H9 (cell line): ENCODE results near the gene GNB1L. TPM values are rescaled to one million over a fixed set of nuclear protein-coding genes. Genes with fewer than 3 reads are reported as not detected.

Source experiments
- DNase-seq: peaks from one replicate; pipeline ENCODE4 v3.0.0-alpha.2; 2017
- H2AFZ ChIP-seq: one replicate; pipeline ENCODE4 v1.6.1; 2013; ENCODE audit warnings: mild to moderate bottlenecking, low read length, control low read depth, moderate library complexity
- H2AK5ac ChIP-seq: 2 replicates; pipeline ENCODE4 v1.6.1; 2013; ENCODE audit warnings: low read length, control low read depth, mixed read lengths; ENCODE audit not compliant: insufficient read length
- H2BK120ac ChIP-seq: one replicate; pipeline ENCODE4 v1.6.1; 2013; ENCODE audit warnings: low read depth, mild to moderate bottlenecking, low read length, control low read depth, inconsistent platforms; ENCODE audit not compliant: poor library complexity, severe bottlenecking
- H2BK12ac ChIP-seq: 2 replicates; pipeline ENCODE4 v1.6.1; 2013; ENCODE audit warnings: low read length, control low read depth, mixed read lengths, low read depth; ENCODE audit not compliant: insufficient read length
- H2BK15ac ChIP-seq: 2 replicates; pipeline ENCODE4 v1.6.1; 2013; ENCODE audit warnings: low read depth, low read length, control low read depth
- H2BK20ac ChIP-seq: one replicate; pipeline ENCODE4 v1.6.1; 2013; ENCODE audit warnings: low read depth, mild to moderate bottlenecking, low read length, control low read depth, inconsistent platforms; ENCODE audit not compliant: poor library complexity, severe bottlenecking
- H2BK5ac ChIP-seq: 2 replicates; pipeline ENCODE4 v1.6.1; 2013; ENCODE audit warnings: low read length, control low read depth, mixed read lengths; ENCODE audit not compliant: insufficient read length
- H3K14ac ChIP-seq: 2 replicates; pipeline ENCODE4 v1.6.1; 2013; ENCODE audit warnings: low read length, control low read depth; ENCODE audit not compliant: insufficient read depth
- H3K18ac ChIP-seq: 2 replicates; pipeline ENCODE4 v1.6.1; 2013; ENCODE audit warnings: low read depth, mild to moderate bottlenecking, mixed read lengths, low read length, control low read depth; ENCODE audit not compliant: insufficient read length
- H3K23ac ChIP-seq: 2 replicates; pipeline ENCODE4 v1.6.1; 2013; ENCODE audit warnings: low read length, control low read depth, mixed read lengths, low read depth; ENCODE audit not compliant: insufficient read length
- H3K23me2 ChIP-seq: 2 replicates; pipeline ENCODE4 v1.6.1; 2013; ENCODE audit warnings: low read depth, mild to moderate bottlenecking, mixed read lengths, low read length, control low read depth; ENCODE audit not compliant: insufficient read length, poor library complexity, severe bottlenecking
- H3K27ac ChIP-seq: 2 replicates; pipeline ENCODE4 v1.5.1; 2013; ENCODE audit warnings: low read length, control low read depth, mixed read lengths, low read depth; ENCODE audit not compliant: insufficient read length
- H3K27me3 ChIP-seq: 2 replicates; pipeline ENCODE4 v1.6.1; 2013; ENCODE audit warnings: low read length, control low read depth, inconsistent platforms; ENCODE audit not compliant: insufficient read depth
- H3K4ac ChIP-seq: 2 replicates; pipeline ENCODE4 v1.6.1; 2013; ENCODE audit warnings: low read depth, mild to moderate bottlenecking, control low read depth, inconsistent platforms, low read length, moderate library complexity
- H3K4me1 ChIP-seq: 2 replicates; pipeline ENCODE4 v1.6.1; 2013; ENCODE audit warnings: low read length, control low read depth, inconsistent platforms; ENCODE audit not compliant: insufficient read depth
- H3K4me2 ChIP-seq: 2 replicates; pipeline ENCODE4 v1.6.1; 2013; ENCODE audit warnings: low read length, control low read depth, mixed read lengths; ENCODE audit not compliant: insufficient read length, insufficient read depth
- H3K56ac ChIP-seq: 2 replicates; pipeline ENCODE4 v1.6.1; 2013; ENCODE audit warnings: low read depth, mild to moderate bottlenecking, mixed read lengths, low read length, control low read depth; ENCODE audit not compliant: insufficient read length
- H3K79me1 ChIP-seq: 2 replicates; pipeline ENCODE4 v1.6.1; 2013; ENCODE audit warnings: low read depth, mild to moderate bottlenecking, moderate library complexity, low read length, control low read depth, inconsistent platforms; ENCODE audit not compliant: insufficient read depth, poor library complexity, severe bottlenecking
- H3K79me2 ChIP-seq: 2 replicates; pipeline ENCODE4 v1.6.1; 2013; ENCODE audit warnings: low read length, control low read depth, inconsistent platforms; ENCODE audit not compliant: insufficient read depth
- H3K9ac ChIP-seq: 2 replicates; pipeline ENCODE4 v1.6.1; 2013; ENCODE audit warnings: low read length, control low read depth, mixed read lengths; ENCODE audit not compliant: insufficient read length; ENCODE audit errors: extremely low read depth
- H3K9me3 ChIP-seq: one replicate; pipeline ENCODE4 v1.6.1; 2013; ENCODE audit warnings: low read depth, low read length, inconsistent platforms; ENCODE audit not compliant: control insufficient read depth
- H3T11ph ChIP-seq: one replicate; pipeline ENCODE4 v1.6.1; 2013; ENCODE audit warnings: mild to moderate bottlenecking, low read length, control low read depth, inconsistent platforms
- H4K20me1 ChIP-seq: one replicate; pipeline ENCODE4 v1.6.1; 2013; ENCODE audit not compliant: control insufficient read depth, insufficient read length, insufficient read depth
- H4K5ac ChIP-seq: 2 replicates; pipeline ENCODE4 v1.6.1; 2013; ENCODE audit warnings: low read depth, mild to moderate bottlenecking, mixed read lengths, low read length, control low read depth; ENCODE audit not compliant: insufficient read length
- H4K8ac ChIP-seq: replicated peaks from 2 replicates; pipeline ENCODE4 v1.6.1; 2013; ENCODE audit warnings: low read length, control low read depth, mixed read lengths, low read depth; ENCODE audit not compliant: insufficient read length
- H4K91ac ChIP-seq: 2 replicates; pipeline ENCODE4 v1.6.1; 2013; ENCODE audit warnings: low read depth, mild to moderate bottlenecking, moderate library complexity, mixed read lengths, low read length, control low read depth; ENCODE audit not compliant: insufficient read length
- H3K27ac Mint-ChIP-seq, 3 experiments: 2 replicates in 2 of 3; 3 replicates in 1 of 3; pipeline ENCODE4 v1.8.0; 2020 to 2021; ENCODE audit warnings: mixed read lengths in 3 of 3, mild to moderate bottlenecking in 1 of 3, moderate library complexity in 1 of 3
- H3K27me3 Mint-ChIP-seq: 2 replicates; pipeline ENCODE4 v1.8.0; 2021; ENCODE audit warnings: low read depth, mild to moderate bottlenecking, moderate library complexity, mixed read lengths
- H3K36me3 Mint-ChIP-seq, 3 experiments: 2 replicates in 2 of 3; 3 replicates in 1 of 3; pipeline ENCODE4 v1.8.0; 2020 to 2021; ENCODE audit warnings: low read depth in 3 of 3, mixed read lengths in 3 of 3; ENCODE audit not compliant: insufficient read depth in 1 of 3
- H3K4me1 Mint-ChIP-seq, 2 experiments: 2 replicates each; pipeline ENCODE4 v1.8.0; 2020; ENCODE audit warnings: mixed read lengths in 2 of 2
- H3K4me3 Mint-ChIP-seq, 2 experiments: 2 replicates in 1 of 2; 3 replicates in 1 of 2; pipeline ENCODE4 v1.8.0; 2020 to 2021; ENCODE audit warnings: mild to moderate bottlenecking in 2 of 2, mixed read lengths in 2 of 2, moderate library complexity in 1 of 2
- H3K9me3 Mint-ChIP-seq, 2 experiments: 2 replicates in 1 of 2; 3 replicates in 1 of 2; pipeline ENCODE4 v1.8.0; 2020; ENCODE audit warnings: mild to moderate bottlenecking in 2 of 2, mixed read lengths in 2 of 2, moderate library complexity in 1 of 2
- WGBS: extraction: QIAGEN DNeasy Blood & Tissue Kit; methylation state at CpG from one replicate; pipeline ENCODE4 v1.1.7; 2013; ENCODE audit warnings: missing lambda C conversion rate, low lambda C conversion rate, mixed read lengths; ENCODE audit not compliant: insufficient read length; ENCODE audit errors: extremely low coverage; 5-methylcytosine and 5-hydroxymethylcytosine counted together
- total RNA-seq: library from RNA; stranded (reverse); gene quantifications from 2 replicates; pipeline ENCODE4 v1.2.1, GENCODE V29; 2021
- TF ChIP-seq, protein P1 (sequence below): fragments of 200-600 bp; sonication (generic); conservative IDR thresholded peaks from 3 replicates; pipeline ENCODE4 v1.8.0; 2021; ENCODE audit warnings: antibody characterized with exemption, mild to moderate bottlenecking

The GNB1L gene
- total RNA-seq, 1 experiment from 2014 or later = 22.4 TPM

DNA sequence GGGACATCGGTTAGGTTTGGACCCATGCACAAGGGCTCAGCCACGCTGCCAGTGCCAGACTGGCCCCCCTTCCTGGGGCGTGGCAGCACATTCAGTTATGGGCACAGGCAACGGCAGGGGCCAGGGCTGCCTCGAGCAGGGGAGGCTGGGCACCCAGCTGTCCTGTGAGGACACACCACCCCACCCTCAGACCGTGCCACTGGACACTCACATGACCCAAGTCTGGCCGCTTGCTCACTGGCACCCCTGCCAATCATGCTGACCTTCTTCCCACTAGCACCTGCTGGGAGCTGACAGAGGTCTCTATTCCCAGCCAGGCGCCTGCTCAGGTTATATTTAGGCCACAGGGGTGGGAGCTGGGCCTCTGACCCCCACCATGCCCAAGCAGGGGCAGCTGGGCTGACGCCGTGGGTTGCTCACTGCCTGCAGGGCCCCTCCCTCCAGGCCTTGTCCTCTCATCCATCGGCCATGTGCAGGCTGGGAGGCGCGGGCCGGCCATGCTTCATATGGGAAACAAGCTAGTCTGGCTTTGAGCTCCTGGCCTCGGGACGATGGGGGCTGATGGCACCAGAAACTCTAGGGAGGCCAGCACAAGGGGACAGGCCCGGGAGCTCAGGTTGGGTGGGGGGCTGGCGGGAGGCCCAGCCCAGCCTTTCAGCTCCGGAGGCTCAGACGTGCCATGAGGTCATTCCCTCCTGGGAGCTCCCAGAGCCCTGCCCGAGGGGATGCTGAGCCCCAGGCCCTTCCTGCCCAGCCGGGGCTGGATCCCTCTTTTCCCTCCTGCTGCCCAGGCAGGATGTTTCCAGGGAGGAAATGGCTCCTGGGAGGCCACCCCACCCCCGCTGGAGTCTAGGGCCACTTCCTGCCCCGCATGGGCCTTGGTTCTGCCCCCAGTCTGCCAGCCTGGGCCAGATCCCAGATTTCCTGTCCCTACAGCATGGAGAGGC lies 109.2 kb downstream of the GNB1L start:
- no peak overlapping the region for H3T11ph ChIP-seq
- H2BK5ac ChIP-seq = no peak overlapping the region
- H3K23me2 ChIP-seq = no peaks in the 10 kb centered on the region
- no peak overlapping the region for H3K18ac ChIP-seq
- no peaks in the 10 kb centered on the region for H3K79me1 ChIP-seq
- H3K9ac ChIP-seq = no peak overlapping the region
- H3K27ac ChIP-seq = no peak overlapping the region
- H3K9me3 ChIP-seq = no peaks in the 10 kb centered on the region
- TF ChIP-seq, protein P1, sequence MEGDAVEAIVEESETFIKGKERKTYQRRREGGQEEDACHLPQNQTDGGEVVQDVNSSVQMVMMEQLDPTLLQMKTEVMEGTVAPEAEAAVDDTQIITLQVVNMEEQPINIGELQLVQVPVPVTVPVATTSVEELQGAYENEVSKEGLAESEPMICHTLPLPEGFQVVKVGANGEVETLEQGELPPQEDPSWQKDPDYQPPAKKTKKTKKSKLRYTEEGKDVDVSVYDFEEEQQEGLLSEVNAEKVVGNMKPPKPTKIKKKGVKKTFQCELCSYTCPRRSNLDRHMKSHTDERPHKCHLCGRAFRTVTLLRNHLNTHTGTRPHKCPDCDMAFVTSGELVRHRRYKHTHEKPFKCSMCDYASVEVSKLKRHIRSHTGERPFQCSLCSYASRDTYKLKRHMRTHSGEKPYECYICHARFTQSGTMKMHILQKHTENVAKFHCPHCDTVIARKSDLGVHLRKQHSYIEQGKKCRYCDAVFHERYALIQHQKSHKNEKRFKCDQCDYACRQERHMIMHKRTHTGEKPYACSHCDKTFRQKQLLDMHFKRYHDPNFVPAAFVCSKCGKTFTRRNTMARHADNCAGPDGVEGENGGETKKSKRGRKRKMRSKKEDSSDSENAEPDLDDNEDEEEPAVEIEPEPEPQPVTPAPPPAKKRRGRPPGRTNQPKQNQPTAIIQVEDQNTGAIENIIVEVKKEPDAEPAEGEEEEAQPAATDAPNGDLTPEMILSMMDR = no peak
- no peaks in the 10 kb centered on the region for H3K36me3 Mint-ChIP-seq
- no peaks in the 10 kb centered on the region for H3K79me2 ChIP-seq
- H2BK12ac ChIP-seq = no peak overlapping the region
- no peak overlapping the region for H3K23ac ChIP-seq
- H3K56ac ChIP-seq = no peak overlapping the region
- H4K91ac ChIP-seq = no peak overlapping the region
- no peaks in the 10 kb centered on the region for H3K4me1 ChIP-seq
- DNase-seq = no peak
- H2AK5ac ChIP-seq = no peak overlapping the region
- no peak overlapping the region for H4K8ac ChIP-seq
- H2BK120ac ChIP-seq = no peak overlapping the region
- no peaks in the 10 kb centered on the region; a peak in 1 of 5 replicates for H3K9me3 Mint-ChIP-seq
- no peak overlapping the region for H2AFZ ChIP-seq
- H3K27me3 Mint-ChIP-seq = peaks cover 12% of the 10 kb centered on the region
- no peak overlapping the region for H4K5ac ChIP-seq
- H3K4me1 Mint-ChIP-seq = peaks cover 7 to 12% of the 10 kb centered on the region in 2 experiments
- H2BK20ac ChIP-seq = no peak overlapping the region
- H4K20me1 ChIP-seq = no peaks in the 10 kb centered on the region
- H3K4me2 ChIP-seq = no peak overlapping the region
- H2BK15ac ChIP-seq = no peak overlapping the region
- H3K27me3 ChIP-seq = no peaks in the 10 kb centered on the region
- no peak overlapping the region for H3K4me3 Mint-ChIP-seq
- no peak overlapping the region for H3K27ac Mint-ChIP-seq
- no CpG with 5 or more reads among the region's 24 CpGs for WGBS
- no peak overlapping the region for H3K4ac ChIP-seq
- H3K14ac ChIP-seq = peak overlapping the region; percentile 16; the same call in 1 of the 2 replicates
